CD4-positive, alpha-beta T cell treated with Interleukin-17A for 4 hours (primary cell): ENCODE data around the gene RASGEF1B.

ENCODE experiments used
- DNase-seq: peaks from one replicate; pipeline ENCODE4 v3.0.0-alpha.2; 2020; ENCODE audit warnings: mixed read lengths

The RASGEF1B gene

DNA sequence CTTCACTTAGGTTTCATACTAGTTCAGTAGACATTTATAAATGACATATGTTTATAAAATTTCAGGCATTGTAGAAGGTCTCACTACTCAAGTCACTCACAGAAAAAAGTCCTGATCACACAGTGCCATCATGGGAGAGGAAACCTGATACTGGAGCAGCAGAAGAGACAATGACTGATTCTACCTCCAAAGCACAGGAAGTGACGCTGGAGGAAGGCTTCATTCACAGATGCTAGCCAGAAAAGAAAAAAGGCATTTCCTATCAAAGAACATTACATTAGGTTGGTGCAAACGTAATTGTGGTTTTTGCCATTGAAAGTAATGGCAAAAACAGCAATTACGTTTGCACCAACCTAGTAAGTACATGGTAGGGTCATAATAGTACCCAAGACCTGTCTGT lies 79.5 kb downstream of the RASGEF1B start:
- no peak for DNase-seq

DNA sequence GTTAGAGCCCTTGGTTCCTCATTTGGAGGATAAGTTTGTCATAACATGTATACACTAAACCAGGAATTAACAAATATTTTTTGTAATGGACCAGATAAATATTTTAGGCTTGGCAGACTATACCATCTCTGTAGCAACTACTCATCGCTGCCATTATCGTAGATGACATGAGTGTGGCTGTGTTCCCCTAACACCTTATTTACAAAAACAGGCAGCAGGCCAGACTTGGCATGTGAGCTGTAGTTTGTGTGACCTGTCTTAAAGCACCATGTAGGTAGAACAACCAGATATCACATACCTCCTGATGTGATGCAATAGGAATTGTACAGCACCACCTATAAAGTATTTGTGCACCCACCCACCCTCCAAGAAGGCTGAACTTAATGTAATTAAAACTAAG lies 82.0 kb downstream of the RASGEF1B start:
- no peak for DNase-seq

DNA sequence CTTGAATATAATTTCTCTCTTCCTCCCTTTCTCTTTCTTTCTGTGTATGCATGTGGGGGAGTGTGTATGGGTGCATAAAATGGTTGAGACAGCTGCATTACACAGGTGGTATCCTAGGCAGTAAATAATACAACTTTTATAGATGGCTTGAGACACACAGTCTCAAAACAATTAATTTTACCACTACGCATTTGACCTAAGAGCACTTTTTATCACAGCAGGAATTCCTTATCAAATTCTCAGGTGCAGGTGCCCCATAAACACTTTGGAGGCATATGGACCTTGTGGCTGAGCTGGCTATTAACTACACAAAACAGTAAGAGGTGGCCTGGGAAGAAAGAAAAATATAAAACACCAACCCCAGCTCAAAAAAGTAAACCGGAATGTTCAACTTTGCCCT lies 91.3 kb downstream of the RASGEF1B start:
- no peak for DNase-seq

GRCh38 chr4:81378386-81378785 lies 93.3 kb downstream of the RASGEF1B start:
- DNase-seq = no peak

DNA sequence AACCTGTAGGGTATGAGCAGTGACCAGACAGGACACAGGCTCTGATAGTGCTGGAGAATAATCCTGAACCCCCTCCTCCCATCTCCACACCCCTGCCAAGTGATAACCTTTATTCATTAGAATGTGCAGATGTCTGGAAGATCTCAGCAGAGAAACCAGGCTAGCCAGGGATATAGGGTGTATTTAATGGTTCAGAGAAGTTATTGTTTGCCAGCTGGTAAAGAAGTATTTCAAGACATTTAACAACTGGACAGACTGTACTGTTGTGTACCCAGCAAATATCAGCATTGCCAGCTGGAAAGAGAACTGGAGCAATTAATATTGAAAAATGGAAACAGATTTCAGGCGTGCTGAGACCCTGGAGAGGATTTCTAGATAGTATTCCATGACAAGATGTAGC lies 94.5 kb downstream of the RASGEF1B start:
- DNase-seq = no peak

DNA sequence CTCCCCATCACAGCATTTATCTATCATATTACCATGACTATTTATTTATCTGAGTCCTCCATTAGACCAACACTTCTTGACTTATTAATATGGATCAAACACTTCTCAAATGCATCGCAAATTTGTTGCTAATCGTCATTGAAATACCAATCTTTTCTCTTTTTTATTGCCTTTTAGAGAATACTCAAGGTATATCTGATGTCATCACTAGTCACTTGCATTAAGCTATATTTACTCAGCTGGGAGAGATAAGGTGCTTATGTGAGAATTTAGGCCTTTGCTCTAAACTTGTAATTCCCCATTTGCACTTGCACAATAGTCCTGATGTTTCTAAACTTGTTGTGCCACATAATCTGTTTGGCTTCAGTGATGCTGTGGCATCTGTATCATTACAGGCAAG lies 95.0 kb downstream of the RASGEF1B start:
- DNase-seq = no peak
